MM.1S (cell line): ENCODE data around the gene MTHFD1L.

Source experiments
- EZH2 ChIP-seq: fragments of 300-600 bp; sonication (generic); optimal IDR thresholded peaks from 2 replicates; pipeline ENCODE3; 2017; ENCODE audit warnings: low read depth, mild to moderate bottlenecking, antibody characterized with exemption, low read length, mixed read lengths
- EZH2phosphoT487 ChIP-seq: fragments of 300-600 bp; sonication (generic); IDR thresholded peaks from 2 replicates; pipeline ENCODE4 v1.6.1; 2018; ENCODE audit warnings: antibody characterized with exemption, low read length
- TF ChIP-seq, protein P1 (sequence below): fragments of 300-600 bp; sonication (generic); IDR thresholded peaks from 2 replicates; pipeline ENCODE4 v1.5.1; 2016; ENCODE audit warnings: antibody characterized with exemption, low read length, mixed read lengths

DNA sequence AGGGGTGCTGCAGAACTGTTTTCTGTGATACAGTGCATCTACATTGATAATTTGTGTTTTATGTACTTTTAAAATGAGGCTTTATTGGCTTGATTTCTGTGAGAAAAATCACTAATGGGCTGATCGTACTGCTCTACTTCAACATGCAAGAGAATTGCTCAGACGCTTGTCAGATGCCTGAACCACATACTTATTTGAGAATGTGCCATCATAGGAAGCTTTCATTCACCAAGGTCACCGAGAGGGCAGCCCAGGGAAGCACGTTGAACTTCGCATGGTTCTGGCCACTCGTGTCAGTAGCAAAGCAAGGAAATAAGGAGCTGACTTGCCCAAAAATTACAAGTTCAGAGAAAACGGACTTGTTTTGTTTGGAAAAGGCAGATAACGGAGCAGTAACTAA, 205.8 kb downstream of the MTHFD1L start:
- TF ChIP-seq, protein P1, sequence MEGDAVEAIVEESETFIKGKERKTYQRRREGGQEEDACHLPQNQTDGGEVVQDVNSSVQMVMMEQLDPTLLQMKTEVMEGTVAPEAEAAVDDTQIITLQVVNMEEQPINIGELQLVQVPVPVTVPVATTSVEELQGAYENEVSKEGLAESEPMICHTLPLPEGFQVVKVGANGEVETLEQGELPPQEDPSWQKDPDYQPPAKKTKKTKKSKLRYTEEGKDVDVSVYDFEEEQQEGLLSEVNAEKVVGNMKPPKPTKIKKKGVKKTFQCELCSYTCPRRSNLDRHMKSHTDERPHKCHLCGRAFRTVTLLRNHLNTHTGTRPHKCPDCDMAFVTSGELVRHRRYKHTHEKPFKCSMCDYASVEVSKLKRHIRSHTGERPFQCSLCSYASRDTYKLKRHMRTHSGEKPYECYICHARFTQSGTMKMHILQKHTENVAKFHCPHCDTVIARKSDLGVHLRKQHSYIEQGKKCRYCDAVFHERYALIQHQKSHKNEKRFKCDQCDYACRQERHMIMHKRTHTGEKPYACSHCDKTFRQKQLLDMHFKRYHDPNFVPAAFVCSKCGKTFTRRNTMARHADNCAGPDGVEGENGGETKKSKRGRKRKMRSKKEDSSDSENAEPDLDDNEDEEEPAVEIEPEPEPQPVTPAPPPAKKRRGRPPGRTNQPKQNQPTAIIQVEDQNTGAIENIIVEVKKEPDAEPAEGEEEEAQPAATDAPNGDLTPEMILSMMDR = no peak
- TF ChIP-seq EZH2phosphoT487 (no peak), EZH2 (no peak)
